A673 (cell line): ENCODE results near the gene SLC39A2. TPM values are rescaled to one million over a fixed set of nuclear protein-coding genes. Genes with fewer than 3 reads are reported as not detected.
"Not testable (repeated sequence)": the region's sequence is repeated elsewhere in the genome, so short reads cannot be mapped to it uniquely, and the experiment has no call there.

Experiments used
- Bru-seq: library from RNA; stranded (reverse); fragments of 400-500 nt; gene quantifications from one replicate; lab custom pipeline; 2021; lab: Mats Ljungman, UMichigan
- BruChase-seq, 2 experiments: library from RNA; stranded (reverse); fragments of 400-500 nt; gene quantifications; one replicate each; lab custom pipeline; 2021; lab: Mats Ljungman, UMichigan
- BruUV-seq: library from RNA; stranded (reverse); fragments of 400-500 nt; replicated peaks from 2 replicates; lab custom pipeline; 2021; lab: Mats Ljungman, UMichigan
- CTCF ChIA-PET: fragments of 300-600 bp; sonication (Branson Sonifier 250); formaldehyde crosslinking; loops from one replicate; lab custom pipeline; 2022; ENCODE audit warnings: antibody characterized with exemption; lab: Charles Lee
- POLR2A ChIA-PET: fragments of 300-600 bp; sonication (Branson Sonifier 250); formaldehyde crosslinking; loops from one replicate; lab custom pipeline; 2022; ENCODE audit warnings: antibody characterized with exemption; ENCODE audit not compliant: low non-redundant PET; lab: Charles Lee
- DNase-seq: peaks from one replicate; pipeline ENCODE4 v3.0.0-alpha.2; 2015; ENCODE audit warnings: low spot score
- H3K27ac ChIP-seq: fragments of 200-600 bp; sonication (generic); 2 replicates; pipeline ENCODE4 v1.5.1; 2016; ENCODE audit warnings: mixed run types, low read depth, mild to moderate bottlenecking, mixed read lengths, antibody characterized with exemption, low read length; ENCODE audit not compliant: poor library complexity, severe bottlenecking
- H3K27me3 ChIP-seq: fragments of 200-600 bp; sonication (generic); replicated peaks from 2 replicates; pipeline ENCODE4 v1.6.1; 2017; ENCODE audit warnings: mixed run types, low read depth, mild to moderate bottlenecking, mixed read lengths, antibody characterized with exemption, low read length; ENCODE audit not compliant: insufficient read depth, poor library complexity
- H3K36me3 ChIP-seq: fragments of 200-600 bp; sonication (generic); 2 replicates; pipeline ENCODE4 v1.6.1; 2016; ENCODE audit warnings: mixed run types, mild to moderate bottlenecking, mixed read lengths, antibody characterized with exemption, low read length; ENCODE audit not compliant: insufficient read depth, poor library complexity, severe bottlenecking
- H3K4me1 ChIP-seq: fragments of 200-600 bp; sonication (generic); 2 replicates; pipeline ENCODE4 v1.6.1; 2017; ENCODE audit warnings: mixed run types, mild to moderate bottlenecking, mixed read lengths, antibody characterized with exemption, low read length; ENCODE audit not compliant: insufficient read depth, poor library complexity, severe bottlenecking
- H3K4me3 ChIP-seq: fragments of 200-600 bp; sonication (generic); 2 replicates; pipeline ENCODE4 v1.5.1; 2016; ENCODE audit warnings: low read depth, mixed run types, mild to moderate bottlenecking, mixed read lengths, low read length; ENCODE audit not compliant: poor library complexity, severe bottlenecking
- H3K9me3 ChIP-seq: fragments of 200-600 bp; sonication (generic); 2 replicates; pipeline ENCODE4 v1.6.1; 2016; ENCODE audit warnings: mixed run types, low read depth, mild to moderate bottlenecking, mixed read lengths, antibody characterized with exemption, low read length; ENCODE audit not compliant: poor library complexity, severe bottlenecking
- EZH2 ChIP-seq: fragments of 200-600 bp; sonication (generic); IDR thresholded peaks from 2 replicates; pipeline ENCODE4 v1.6.1; 2017; ENCODE audit warnings: borderline replicate concordance, low read depth, mild to moderate bottlenecking, mixed read lengths, antibody characterized with exemption, low read length; ENCODE audit not compliant: poor library complexity, severe bottlenecking
- intact Hi-C: fragments of 100-400 bp; cut with micrococcal nuclease; formaldehyde crosslinking; loops from one replicate; pipeline ENCODE4 v1.10.0; 2022; ENCODE audit not compliant: unreplicated experiment
- long read RNA-seq: library from polyadenylated mRNA; stranded (forward); transcript quantifications from one replicate; pipeline ENCODE4 v2.0.0, GENCODE V29; 2022
- total RNA-seq: library from RNA; stranded (reverse); gene quantifications from 2 replicates; pipeline ENCODE4 v1.2.3, GENCODE V29; 2021
- TF ChIP-seq, protein P1 (sequence below): fragments of 300-800, 200-600 bp; sonication (generic); conservative IDR thresholded peaks from 2 replicates; pipeline ENCODE4 v1.5.1; 2017; ENCODE audit warnings: low read depth, mild to moderate bottlenecking, antibody characterized with exemption, low read length, moderate library complexity, mixed read lengths

Gene SLC39A2, protein sequence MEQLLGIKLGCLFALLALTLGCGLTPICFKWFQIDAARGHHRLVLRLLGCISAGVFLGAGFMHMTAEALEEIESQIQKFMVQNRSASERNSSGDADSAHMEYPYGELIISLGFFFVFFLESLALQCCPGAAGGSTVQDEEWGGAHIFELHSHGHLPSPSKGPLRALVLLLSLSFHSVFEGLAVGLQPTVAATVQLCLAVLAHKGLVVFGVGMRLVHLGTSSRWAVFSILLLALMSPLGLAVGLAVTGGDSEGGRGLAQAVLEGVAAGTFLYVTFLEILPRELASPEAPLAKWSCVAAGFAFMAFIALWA
- not detected in 2 replicates for total RNA-seq
- Bru-seq, nascent RNA = percentile 34 among the genes with signal in this experiment
- percentile 16 among the genes with signal in this experiment for BruChase-seq, experiment 1, labeled RNA remaining after a 2-hour chase
- BruChase-seq, experiment 2, labeled RNA remaining after a 6-hour chase = not detected
- long read RNA-seq = 0 reads

GRCh38 chr14:20998674-20999366 lies at the start of gene SLC39A2:
Gene SLC39A2, plus strand, starts transcription at chr14:20999293. Its CDS starts 154 bp downstream, at chr14:20999447.
- Histone ChIP-seq H3K36me3 (peaks cover 35% of the 10 kb centered on the region), H3K9me3 (no peaks in the 10 kb centered on the region), H3K4me1 (peaks cover 8% of the 10 kb centered on the region), H3K27ac (no peak within 1 kb of the TSS), H3K27me3 (no peaks in the 10 kb centered on the region), H3K4me3 (no peak within 1 kb of the TSS)
- CTCF ChIA-PET = interaction anchor here (0.6 to 0.9 kb wide), 2 partner anchors 16 to 26 kb away, joined by 3 read pairs; no protein-coding TSS in a partner anchor
- TF ChIP-seq, protein P1, sequence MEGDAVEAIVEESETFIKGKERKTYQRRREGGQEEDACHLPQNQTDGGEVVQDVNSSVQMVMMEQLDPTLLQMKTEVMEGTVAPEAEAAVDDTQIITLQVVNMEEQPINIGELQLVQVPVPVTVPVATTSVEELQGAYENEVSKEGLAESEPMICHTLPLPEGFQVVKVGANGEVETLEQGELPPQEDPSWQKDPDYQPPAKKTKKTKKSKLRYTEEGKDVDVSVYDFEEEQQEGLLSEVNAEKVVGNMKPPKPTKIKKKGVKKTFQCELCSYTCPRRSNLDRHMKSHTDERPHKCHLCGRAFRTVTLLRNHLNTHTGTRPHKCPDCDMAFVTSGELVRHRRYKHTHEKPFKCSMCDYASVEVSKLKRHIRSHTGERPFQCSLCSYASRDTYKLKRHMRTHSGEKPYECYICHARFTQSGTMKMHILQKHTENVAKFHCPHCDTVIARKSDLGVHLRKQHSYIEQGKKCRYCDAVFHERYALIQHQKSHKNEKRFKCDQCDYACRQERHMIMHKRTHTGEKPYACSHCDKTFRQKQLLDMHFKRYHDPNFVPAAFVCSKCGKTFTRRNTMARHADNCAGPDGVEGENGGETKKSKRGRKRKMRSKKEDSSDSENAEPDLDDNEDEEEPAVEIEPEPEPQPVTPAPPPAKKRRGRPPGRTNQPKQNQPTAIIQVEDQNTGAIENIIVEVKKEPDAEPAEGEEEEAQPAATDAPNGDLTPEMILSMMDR = no peak
- no peak for TF ChIP-seq EZH2
- POLR2A ChIA-PET = no interaction called here
- peak; percentile 84 for DNase-seq
- intact Hi-C loops = no loop called here
- BruUV-seq = no TSS peak

- H3K4me1 ChIP-seq, H3K27ac ChIP-seq, H3K36me3 ChIP-seq, CTCF ChIA-PET, H3K27me3 ChIP-seq, H3K4me3 ChIP-seq, DNase-seq, intact Hi-C loops, POLR2A ChIA-PET, BruUV-seq, H3K9me3 ChIP-seq: not testable (repeated sequence)
These were observed 44.2 kb upstream of the SLC39A2 start, which contains the start of gene RNASE2 for GRCh38 chr14:20954736-20955537. Gene RNASE2, plus strand, starts transcription at chr14:20955487. Its CDS starts 285 bp downstream, at chr14:20955772.

DNA sequence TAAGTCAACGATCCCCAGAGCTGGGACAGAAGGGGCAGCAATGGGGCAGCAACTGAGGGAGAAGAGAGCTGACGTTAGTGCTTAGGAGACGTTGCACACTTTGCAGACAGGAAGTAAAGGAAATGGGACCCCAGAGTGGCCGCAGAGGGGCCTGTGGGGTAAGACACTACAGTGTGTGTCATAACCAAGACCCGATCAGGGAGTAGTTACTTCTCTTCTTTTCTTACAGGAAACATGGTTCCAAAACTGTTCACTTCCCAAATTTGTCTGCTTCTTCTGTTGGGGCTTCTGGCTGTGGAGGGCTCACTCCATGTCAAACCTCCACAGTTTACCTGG lies 43.6 kb upstream of the SLC39A2 start:
- H3K27ac ChIP-seq, H3K27me3 ChIP-seq, DNase-seq, POLR2A ChIA-PET, H3K4me3 ChIP-seq, H3K36me3 ChIP-seq, BruUV-seq, intact Hi-C loops, CTCF ChIA-PET, H3K9me3 ChIP-seq, H3K4me1 ChIP-seq: not testable (repeated sequence)
